Activated CD4-positive, alpha-beta T cell treated with anti-CD3 and anti-CD28 coated beads for 1 hour (primary cell): ENCODE results near the gene DDX42.
A peak's percentile ranks its signal among the peaks of the same experiment; 100 is the strongest.

Source experiments
- DNase-seq: peaks from one replicate; pipeline ENCODE4 v3.0.0-alpha.2; 2020

Gene DDX42

DNA sequence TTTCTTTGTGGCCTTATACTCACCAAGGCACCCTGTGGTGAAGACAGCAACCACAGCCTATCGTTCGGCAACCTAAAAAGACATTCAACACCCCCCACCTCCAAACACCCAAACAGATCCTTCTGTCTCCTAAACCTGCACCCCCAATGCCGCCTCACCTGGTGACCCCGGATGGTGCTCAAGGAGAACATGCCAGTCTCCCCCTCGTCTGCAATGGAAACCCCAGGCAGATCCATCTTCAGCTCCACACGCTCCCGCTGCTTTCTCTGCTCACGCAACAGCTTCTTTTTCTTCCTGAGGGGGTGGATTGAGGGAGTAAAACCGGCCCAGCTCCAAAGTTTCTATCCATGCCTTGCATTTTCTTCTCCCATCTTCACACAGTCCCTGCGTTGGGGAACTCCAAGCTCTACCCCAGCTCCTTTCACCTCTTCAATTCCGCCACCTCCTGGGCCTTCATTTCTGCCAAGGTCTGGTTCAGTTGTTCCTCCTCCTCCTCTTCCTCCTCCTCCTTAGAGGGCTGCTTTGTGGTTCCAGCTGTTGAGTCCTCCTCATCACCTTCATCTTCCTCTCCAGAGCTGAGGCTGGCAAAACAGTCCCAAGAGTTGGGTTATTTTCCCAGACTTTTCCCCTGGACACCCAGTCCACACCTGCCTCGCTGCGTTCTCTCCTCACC, 49.8 kb downstream of the DDX42 start:
- no peak for DNase-seq

DNA sequence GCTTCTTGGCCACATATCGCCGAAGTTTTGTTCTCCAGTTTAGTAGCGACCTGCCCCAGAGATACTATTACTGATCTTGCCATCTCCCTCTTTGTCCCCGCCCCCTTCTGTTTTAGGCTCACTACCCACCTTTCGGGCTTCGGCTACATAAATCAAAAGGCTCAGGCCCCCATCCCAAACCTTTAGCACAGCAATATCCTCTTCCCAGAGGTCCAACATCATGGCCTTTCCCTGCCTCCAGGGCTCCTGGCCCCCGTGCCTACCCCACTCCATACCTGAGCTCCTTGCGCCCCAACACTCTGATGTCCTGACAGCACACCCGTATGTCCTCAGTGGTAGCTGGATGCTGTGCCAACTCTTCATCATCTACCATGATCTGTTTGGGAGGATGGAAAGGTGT, 50.4 kb downstream of the DDX42 start:
- no peak for DNase-seq

DNA sequence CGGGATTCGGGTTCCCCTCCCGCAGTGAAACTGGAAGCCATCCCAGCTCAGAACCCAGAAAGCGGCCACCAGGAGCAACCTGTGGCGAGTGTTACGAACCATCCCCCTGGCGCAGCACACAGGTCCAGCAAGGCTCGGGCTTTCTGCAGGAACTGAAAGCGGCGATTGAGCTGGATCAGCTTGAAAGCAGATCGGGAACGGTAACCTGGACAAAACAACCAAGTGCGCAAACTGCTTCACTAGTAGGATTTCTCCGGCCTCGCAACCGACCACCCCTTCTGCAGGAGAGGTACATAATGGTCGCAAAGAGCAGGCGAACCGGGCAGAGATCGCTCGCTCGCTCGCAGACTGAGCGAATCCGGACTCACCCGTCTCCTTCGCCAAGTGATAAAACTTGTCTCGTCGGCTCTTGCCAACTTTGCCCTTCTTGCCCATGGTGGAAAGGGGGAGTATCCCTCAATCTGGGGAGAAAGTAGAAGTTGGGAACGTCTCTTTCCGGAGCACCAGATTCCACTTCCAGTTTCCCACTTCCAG, 52.6 kb downstream of the DDX42 start:
- no peak for DNase-seq

DNA sequence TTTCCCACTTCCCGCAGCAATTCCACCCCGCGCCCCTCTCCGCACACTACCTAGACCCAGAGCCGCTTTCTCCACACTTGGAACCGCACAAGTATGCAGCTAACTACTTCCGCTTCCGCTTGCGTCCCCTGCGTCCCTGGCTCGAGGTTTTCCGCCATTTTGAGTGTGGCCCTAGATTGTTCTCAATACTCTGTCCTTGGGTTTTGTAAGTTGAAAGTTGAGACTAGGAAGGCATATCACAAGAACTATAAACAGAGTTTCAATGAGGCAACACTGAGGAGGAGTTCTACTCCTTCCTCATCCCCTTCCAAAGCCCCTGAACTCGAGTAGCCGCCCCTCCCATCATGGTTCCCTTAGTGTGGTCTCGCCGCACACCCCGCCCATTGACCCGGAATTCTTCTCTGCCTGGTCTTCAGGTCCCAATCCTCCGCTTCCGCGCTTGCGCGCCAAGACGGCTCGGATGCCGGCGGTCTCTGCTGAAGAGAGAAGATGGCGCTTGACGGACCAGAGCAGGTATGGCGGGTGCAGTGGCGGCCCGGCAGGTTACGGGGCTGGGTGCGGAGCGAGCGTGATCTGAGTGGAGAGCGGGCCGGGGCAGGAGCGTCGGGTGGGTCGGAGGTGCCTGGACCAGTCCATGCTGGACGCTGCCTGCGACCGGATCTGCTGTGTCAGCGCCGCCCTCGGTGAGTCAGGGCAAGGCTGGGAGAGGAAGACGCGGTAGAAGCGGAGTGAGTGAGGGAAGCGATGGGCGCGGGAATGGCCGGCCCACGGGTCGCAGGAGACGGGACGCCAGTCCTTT, 53.2 kb downstream of the DDX42 start, which contains the start of the genes FTSJ3 and PSMC5:
Gene FTSJ3 (minus strand): TSS at position 662 of the 799 bp plus-strand sequence. CDS start 761 bp downstream, outside the sequence.
Gene PSMC5 (plus strand): TSS at position 430 of the 799 bp plus-strand sequence. CDS start 60 bp downstream, at position 490.
- DNase-seq = peak; percentile 91

DNA sequence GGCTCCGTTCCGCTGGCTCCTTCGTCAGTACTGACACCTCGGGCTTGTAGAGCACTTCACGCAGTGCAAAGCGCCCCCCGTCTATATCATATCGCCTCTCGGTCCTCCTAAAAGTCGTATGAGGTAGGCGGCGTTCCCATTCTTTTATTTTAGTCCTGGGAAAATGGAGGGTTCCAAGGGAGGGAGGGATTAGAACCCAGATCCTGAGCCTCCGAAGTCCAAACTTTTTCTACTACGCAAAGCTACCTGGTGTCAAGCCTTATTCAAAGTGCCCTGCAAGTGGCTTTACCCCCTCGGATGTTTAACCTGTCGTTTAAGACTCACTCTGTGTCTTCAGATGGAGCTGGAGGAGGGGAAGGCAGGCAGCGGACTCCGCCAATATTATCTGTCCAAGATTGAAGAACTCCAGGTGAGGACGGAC, 53.8 kb downstream of the DDX42 start:
- no peak for DNase-seq

DNA sequence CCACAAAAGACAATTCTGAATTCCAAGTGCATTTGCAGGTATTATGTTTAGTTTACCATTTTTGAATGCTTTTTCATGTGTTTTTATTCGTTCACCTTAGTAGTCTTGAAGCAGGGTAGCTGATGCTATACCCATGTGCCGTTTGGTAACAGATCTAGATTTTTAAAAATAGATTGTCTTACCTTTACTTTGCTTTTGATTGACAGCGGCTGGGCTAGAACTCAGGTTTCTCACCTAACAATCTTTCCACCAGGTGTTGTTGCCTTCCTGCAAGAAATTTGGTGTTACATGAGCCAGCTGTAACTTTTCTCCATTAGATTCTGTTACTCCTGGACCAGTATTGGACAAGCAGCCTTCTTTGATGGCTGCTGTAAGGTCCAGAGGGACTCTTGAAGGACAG, 55.0 kb downstream of the DDX42 start:
- DNase-seq = no peak

DNA sequence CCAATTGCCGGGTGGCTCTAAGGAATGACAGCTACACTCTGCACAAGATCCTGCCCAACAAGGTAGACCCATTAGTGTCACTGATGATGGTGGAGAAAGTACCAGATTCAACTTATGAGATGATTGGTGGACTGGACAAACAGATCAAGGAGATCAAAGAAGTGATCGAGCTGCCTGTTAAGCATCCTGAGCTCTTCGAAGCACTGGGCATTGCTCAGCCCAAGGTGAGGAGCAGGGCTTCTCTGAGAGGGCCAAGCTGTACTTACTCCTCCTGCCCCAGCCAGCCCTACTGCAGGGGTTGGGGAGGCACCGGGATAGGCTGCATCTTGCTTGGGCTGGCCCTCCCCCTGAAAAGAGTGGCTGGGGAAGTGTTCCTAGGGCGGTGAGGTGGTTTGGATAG, 56.3 kb downstream of the DDX42 start:
- DNase-seq = no peak

DNA sequence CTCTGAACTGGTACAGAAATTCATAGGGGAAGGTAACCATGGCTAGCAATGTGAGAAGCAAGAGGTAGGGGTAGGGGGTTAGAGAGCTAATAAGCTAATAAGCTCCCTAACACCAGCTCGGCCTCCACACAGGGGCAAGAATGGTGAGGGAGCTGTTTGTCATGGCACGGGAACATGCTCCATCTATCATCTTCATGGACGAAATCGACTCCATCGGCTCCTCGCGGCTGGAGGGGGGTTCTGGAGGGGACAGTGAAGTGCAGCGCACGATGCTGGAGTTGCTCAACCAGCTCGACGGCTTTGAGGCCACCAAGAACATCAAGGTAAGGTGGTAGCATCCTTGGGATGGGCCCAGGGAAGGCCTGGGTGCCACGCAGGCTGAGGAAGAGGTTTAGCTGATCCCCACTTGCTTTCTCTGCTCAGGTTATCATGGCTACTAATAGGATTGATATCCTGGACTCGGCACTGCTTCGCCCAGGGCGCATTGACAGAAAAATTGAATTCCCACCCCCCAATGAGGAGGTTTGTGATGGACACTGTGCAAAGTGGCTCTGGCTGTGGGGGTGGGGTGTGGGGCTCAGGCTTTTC, 57.0 kb downstream of the DDX42 start:
- DNase-seq = no peak

DNA sequence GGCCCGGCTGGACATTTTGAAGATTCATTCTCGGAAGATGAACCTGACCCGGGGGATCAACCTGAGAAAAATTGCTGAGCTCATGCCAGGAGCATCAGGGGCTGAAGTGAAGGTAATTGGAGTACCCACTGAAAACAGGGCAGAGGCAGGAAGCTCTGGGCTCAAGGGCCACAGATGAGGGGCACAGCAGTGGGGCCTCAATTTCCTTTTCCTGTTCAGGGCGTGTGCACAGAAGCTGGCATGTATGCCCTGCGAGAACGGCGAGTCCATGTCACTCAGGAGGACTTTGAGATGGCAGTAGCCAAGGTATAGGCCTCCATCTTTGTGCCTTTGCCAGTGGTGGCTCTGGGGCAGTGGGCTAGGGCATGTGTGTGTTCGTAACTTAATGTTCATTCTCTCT, 57.5 kb downstream of the DDX42 start:
- DNase-seq = no peak

DNA sequence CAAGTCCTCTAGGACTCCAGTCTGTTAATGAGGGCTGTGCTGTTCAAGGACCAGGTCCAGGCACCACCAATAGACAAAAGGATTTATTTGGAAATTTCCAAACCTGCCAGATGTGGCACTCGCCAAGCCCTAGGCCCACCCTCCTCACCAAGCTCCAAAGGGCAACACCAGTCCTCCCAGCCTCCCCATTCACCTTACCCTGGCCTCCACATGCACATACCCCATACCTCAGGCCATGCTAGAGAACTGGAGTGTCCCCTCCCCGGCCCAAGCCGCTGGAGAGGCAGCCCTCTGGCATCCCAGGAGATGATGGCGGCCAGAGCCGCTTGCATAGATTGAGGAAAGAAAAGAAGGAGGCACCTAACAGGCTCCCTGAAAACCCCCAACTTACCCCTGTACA, 58.0 kb downstream of the DDX42 start:
- DNase-seq = no peak

DNA sequence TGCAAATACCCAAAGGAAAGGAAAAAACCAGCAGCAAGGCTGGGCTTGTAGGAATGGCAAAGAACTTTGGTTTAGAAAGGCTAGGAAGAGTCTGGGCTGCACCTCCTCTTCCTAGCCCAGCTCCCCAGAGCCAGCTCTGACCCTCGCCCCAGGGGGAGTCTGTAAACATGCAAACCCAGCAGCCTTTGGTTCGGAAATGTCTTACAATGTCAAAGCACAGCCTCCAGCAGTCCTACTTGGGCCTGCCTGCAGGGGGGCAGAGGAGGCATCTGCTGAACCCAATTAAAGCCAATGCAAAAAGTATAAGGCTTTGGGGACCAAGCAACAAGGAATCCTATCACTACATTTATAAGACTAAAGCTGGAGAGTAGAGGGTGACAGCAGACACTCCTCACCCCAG, 58.5 kb downstream of the DDX42 start:
- no peak for DNase-seq

DNA sequence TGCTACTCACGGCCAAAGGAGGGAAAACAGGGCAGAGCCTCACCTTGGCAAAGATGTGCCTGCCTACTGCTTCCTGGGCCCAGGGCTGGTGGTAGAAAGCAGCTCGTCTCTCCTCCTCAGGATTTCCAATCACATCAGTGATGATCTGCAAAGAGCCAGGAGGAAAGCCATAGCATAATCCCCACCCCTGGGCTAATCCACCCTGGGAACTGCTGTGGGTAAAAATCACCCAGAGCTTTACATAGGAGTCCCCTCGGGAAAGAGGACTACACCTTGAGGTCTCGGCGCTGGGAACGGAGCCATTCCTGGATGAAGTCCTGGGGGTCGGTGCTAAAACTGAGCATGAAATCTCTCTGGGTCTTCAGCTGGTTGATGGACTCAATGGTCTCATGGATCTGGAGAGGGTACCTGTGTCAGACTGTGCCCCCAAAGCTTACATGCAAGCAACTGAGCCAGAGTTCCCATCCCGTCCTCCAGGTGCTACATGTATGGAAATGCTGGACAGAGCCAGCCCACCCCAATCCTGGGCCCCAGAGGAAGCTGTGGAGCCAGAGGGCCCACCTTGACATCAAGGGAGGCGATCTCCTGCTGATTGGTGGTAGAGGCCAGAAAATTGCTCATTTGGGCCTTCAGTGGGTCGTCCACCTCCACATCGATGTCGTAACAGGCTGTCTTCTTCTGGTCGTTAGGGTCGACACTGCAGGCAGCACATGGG, 59.2 kb downstream of the DDX42 start:
- DNase-seq = no peak

DNA sequence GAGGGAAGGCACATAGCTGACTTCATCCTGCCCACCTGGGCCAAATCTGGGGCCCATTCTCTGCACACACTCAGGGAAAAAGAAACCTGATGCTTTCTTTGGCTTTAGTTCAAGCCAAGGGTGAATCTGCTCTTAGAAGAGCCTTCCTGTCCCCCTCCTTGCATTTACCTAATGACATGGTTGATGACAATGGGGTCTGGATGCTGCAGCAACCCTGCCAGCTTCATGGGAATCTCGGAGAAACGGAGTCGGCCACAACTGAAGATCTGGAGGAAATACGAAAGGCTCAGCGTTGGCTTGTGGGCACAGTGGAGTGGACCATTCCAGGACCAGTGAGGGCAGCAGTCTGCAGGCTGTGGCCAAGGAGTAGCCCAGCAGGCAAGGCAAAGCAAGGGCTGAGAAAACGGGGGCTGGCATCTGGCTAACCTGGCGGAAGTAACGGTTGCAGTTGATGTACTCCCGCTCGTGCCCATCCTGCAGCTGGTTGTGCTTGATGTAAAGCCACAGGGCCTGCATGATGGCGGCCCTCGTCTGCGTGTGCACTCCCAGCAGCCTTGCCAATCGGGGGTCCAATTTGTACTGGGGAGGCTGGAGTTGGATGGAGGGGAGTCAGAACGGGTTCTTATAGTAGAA, 59.9 kb downstream of the DDX42 start:
- no peak for DNase-seq

DNA sequence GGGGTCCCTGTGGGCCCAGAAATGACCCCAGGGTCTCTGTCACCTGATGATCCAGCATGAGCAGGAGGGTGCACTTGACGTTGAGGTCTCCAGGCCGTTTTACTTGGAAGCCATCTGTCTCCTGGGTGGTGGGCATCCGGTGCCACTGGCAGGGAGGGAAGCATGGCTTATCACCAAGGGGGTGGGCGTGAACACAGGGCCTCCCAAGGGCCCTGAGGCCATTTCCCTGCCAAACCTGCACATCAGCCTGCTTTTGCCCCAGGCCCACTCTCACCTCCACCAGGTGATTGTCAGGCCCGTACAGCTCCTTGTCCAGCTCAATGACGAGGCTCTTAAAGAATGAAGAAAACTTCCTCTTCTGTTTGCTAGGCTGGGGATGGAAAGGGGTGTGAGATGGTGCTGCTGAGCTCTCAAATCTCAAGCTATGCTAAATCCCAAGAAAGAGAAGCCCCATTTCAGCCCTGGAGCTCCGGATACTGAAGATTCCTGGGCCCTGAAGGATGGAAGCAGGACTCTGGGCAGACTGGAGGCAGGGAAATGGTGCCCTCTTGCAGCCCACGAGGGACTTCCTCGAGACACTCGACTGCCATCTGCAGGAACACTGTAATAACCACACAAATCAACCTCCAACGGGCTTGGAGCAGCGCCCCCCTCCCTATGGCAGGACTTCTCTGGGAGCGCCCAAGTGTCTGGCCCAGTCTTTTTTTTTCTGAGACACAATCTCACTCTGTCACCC, 60.6 kb downstream of the DDX42 start:
- DNase-seq = no peak

DNA sequence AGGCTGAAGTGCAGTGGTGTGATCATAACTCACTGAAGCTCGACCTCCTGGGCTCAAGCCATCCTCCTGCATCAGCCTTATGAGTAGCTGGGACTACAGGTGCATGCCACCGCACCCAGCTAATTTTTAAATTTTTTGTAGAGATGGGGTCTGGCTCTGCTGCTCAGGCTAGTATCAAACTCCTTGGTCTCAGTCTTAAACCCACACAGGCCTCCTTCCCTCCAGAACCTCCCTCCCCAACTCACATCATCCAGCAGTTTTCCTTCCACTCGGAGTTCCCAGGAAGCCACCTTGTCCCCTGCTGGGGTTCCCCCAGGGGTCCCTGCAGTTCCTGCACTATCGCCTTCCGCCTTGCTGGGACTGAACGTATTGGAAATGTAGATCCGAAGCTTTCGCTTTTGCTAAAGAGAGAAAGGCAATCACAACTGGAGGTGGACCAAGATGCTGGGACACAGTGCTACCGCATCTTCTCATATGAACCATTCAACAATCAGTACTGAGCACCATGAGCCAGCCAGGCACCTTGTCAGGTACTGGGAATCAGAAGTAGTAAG, 61.3 kb downstream of the DDX42 start:
- no peak for DNase-seq

DNA sequence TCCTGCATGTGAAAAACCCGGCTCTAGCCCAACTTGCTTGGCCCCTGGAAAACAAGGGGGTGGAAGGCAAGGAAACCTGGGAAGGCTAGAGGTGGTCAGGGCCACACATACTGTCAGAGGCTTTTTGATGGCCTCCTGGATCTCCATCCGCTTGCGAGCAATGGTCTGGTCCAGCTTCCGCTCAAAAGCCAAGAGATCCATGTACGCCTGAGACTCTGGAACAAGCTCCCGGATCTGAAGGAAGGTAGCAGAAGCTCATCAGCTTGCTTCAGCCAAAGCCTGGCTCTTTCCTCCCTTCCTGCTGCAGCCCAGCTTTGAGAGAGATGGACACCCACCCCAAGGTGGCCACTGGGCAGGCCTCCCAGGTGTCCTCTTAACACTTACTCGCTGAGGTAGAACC, 62.8 kb downstream of the DDX42 start:
- no peak for DNase-seq

DNA sequence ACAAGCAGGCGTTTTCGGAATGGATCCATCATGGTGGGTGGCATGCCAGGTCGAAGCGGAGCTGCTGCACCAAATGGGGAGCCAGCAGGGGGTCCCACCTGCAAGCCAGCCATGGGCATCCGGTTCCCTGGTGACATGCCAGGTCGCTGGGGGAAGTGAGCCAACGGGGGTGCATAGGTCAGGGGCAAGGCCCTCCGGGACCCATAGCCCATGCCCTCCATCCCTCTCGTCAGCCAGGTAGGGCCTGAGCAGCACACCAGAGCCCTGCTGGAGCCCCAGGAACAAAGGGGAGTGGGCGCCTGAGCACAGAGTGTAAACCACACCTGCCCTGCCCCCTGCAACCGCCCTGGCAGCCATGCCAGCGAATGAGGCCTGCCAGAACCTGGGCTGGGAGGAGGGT, 63.5 kb downstream of the DDX42 start:
- no peak for DNase-seq

DNA sequence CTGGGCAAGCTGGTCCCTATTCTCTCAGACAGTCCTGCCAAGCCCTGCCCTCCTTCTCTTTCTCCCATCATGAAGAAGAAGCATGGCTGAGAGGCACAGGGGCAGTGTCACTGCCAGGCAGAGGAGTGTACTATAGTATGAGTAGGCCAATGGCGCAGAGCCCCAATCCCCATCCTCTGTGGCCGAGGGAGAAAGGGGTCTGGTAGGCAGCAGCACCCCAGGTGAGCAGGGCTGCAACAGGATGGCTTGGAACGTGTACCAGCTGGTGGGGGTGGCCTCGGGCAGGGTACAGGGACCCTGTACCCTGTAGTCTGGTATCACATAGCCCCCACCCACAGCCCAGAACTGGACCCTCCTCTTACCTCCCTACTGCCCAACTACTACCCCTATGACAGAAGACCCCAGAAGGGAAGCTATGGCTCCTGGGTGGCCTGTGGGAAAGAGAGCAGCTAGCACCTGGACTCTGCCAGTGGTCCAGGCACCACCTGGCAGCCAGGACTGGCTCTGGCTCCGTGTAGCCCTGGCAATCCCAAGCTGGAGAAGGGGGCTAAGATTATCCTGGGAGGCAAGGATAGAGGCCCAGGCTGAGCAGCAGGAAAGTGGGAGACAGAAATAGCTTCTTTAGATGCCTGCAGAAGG, 64.1 kb downstream of the DDX42 start:
- no peak for DNase-seq

DNA sequence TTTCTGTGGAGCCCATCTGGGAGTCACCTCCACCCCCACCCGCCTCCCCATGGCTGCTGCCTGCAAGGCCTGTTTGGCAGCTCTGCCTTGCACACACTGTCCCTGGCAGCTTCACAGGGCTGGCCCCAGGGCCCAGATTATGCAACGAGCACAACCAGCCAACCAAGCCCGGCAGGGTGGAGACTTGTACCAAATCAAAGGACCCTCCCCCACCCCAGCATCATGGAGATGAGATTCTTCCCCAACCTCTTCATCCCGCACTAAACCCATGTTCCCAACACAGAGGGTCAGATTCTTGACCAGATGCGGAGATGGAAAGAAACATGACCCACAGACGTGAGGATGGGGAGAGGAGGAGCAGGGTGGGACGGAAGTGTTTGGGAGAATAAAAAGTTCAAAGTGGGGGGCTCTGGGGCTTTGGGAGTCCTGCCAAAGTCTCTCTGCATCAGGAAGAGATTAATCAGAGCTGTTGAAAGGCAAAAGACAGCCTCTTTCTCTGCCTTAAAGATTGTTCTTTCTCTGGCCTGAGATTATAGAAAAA, 64.7 kb downstream of the DDX42 start:
- no peak for DNase-seq

DNA sequence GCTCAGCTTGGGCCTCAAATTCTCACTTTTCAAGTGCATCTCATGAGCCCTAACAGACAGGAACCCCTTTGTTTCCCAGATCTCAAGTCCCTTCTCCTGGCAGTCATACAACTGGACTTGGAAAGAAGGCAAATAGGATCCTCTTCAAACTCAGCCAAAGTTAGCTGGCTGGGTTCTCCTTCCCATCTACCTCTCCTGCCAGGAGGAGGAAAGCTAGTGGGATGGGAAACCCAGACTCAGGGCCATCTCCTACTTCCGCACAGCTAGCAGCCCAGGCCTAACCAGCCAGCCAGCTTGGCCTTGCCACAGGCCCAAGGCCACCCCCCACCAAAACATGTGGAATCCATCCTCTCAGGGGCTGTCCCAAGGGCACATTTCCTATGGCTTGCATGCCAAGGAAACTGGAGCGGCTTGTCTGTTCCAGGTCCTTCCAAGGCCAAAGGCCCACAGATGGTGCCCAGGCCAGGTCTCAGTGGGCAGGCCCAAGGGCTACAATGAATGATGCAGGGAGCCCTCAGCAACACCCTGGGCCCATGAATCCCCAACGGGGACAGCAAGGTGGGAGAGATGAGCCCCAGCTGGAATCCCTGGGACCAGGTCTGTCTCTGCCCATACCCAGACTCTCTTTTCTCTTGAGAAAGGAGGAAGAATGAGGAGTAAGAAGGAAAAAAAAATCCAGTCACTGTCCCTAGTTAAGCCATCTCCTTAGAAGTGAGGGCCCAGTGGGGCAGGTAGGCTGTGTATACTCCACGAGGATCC, 66.8 kb downstream of the DDX42 start:
- no peak for DNase-seq
